H1 (cell line): ENCODE measurements around the gene TMEM150A. TPM values are rescaled to one million over a fixed set of nuclear protein-coding genes. Genes with fewer than 3 reads are reported as not detected.

Experiments
- ASH2L ChIP-seq: fragments of 200-600, 300-600 bp; sonication (generic); IDR thresholded peaks from one replicate; pipeline ENCODE4 v1.7.1; 2017; ENCODE audit warnings: low read length
- CHD1 ChIP-seq: IDR thresholded peaks from 2 replicates; pipeline ENCODE4 v1.6.1; 2012; ENCODE audit warnings: low read depth, low read length, improper control_type of control experiment
- CHD2 ChIP-seq: IDR thresholded peaks from 2 replicates; pipeline ENCODE4 v1.6.1; 2012; ENCODE audit warnings: low read length, improper control_type of control experiment
- CREB1 ChIP-seq: IDR thresholded peaks from 2 replicates; pipeline ENCODE4 v1.6.1; 2012; ENCODE audit warnings: inconsistent platforms
- CTBP2 ChIP-seq: IDR thresholded peaks from 2 replicates; pipeline ENCODE4 v1.7.0; 2011; ENCODE audit warnings: borderline replicate concordance, mild to moderate bottlenecking, moderate library complexity, mixed read lengths, low read length; ENCODE audit not compliant: insufficient read depth, insufficient read length
- HDAC2 ChIP-seq, 2 experiments: fragments of 300-600 bp in 1 of 2; sonication (generic) in 1 of 2; IDR thresholded peaks; 2 replicates each; pipeline ENCODE4 v1.6.1; 2011 to 2012; ENCODE audit warnings: low read depth in 2 of 2, low read length in 2 of 2, mild to moderate bottlenecking in 2 of 2, moderate library complexity in 2 of 2, borderline replicate concordance in 1 of 2, inconsistent platforms in 1 of 2
- JUND ChIP-seq: IDR thresholded peaks from 2 replicates; pipeline ENCODE4 v1.6.1; 2011; ENCODE audit warnings: mild to moderate bottlenecking, improper control_type of control experiment, low read length
- NRF1 ChIP-seq: IDR thresholded peaks from 2 replicates; pipeline ENCODE4 v1.6.1; 2011; ENCODE audit warnings: mild to moderate bottlenecking, low read depth, low read length, improper control_type of control experiment
- POLR2A ChIP-seq, 2 experiments: IDR thresholded peaks; 1 replicate in 1 of 2; 2 replicates in 1 of 2; pipeline ENCODE4 v1.6.1; 2011; ENCODE audit warnings: low read depth in 2 of 2, low read length in 2 of 2, mild to moderate bottlenecking in 2 of 2; ENCODE audit errors: control extremely low read depth in 1 of 2
- RFX5 ChIP-seq: IDR thresholded peaks from 2 replicates; pipeline ENCODE4 v1.6.1; 2011; ENCODE audit warnings: low read depth, low read length, improper control_type of control experiment, borderline replicate concordance
- RNF2 ChIP-seq: fragments of 200-900, 300-1000 bp; sonication (generic); IDR thresholded peaks from 2 replicates; pipeline ENCODE4 v1.7.1; 2016; ENCODE audit warnings: borderline replicate concordance, low read depth, mild to moderate bottlenecking, antibody characterized with exemption, low read length; ENCODE audit not compliant: poor library complexity, severe bottlenecking; ENCODE audit errors: missing control alignments
- SAP30 ChIP-seq: fragments of 300-600 bp; sonication (generic); IDR thresholded peaks from 2 replicates; pipeline ENCODE4 v1.7.1; 2012; ENCODE audit warnings: low read length, moderate library complexity, mild to moderate bottlenecking, inconsistent platforms; ENCODE audit not compliant: insufficient read depth, insufficient replicate concordance
- SIRT6 ChIP-seq: IDR thresholded peaks from one replicate; pipeline ENCODE4 v1.7.1; 2012; ENCODE audit warnings: low read length, inconsistent platforms
- SIX5 ChIP-seq: IDR thresholded peaks from 2 replicates; pipeline ENCODE4 v1.6.1; 2011; ENCODE audit warnings: mild to moderate bottlenecking, low read depth, low read length
- SP1 ChIP-seq: IDR thresholded peaks from 2 replicates; pipeline ENCODE4 v1.6.1; 2011; ENCODE audit warnings: low read depth, low read length
- SRF ChIP-seq: IDR thresholded peaks from 2 replicates; pipeline ENCODE4 v1.6.1; 2011; ENCODE audit warnings: mild to moderate bottlenecking, low read depth, low read length, moderate library complexity
- TAF1 ChIP-seq: IDR thresholded peaks from 2 replicates; pipeline ENCODE4 v1.6.1; 2011; ENCODE audit warnings: mild to moderate bottlenecking, low read depth, low read length
- TAF7 ChIP-seq: optimal IDR thresholded peaks from 2 replicates; pipeline ENCODE3; 2011; ENCODE audit warnings: low read depth, mild to moderate bottlenecking, inconsistent platforms, low read length, moderate library complexity, borderline replicate concordance
- YY1 ChIP-seq: IDR thresholded peaks from 2 replicates; pipeline ENCODE4 v1.6.1; 2011; ENCODE audit warnings: low read depth, mild to moderate bottlenecking, low read length
- ZNF274 ChIP-seq: IDR thresholded peaks from 2 replicates; pipeline ENCODE4 v1.7.0; 2012; ENCODE audit warnings: low read length, borderline replicate concordance; ENCODE audit errors: extremely low read depth
- polyA plus RNA-seq, 7 experiments: library from polyadenylated mRNA; depleted of rRNA in 3 of 7; stranded (reverse) in 5 of 7; unstranded in 2 of 7; fragments of >200 nt in 5 of 7; fragments of 200-250 nt in 2 of 7; gene quantifications; 1 replicate in 5 of 7; 2 replicates in 1 of 7; 4 replicates in 1 of 7; pipeline versions ENCODE4 v1.2.1 to v1.2.3, GENCODE V29; 2011 to 2013; ENCODE audit warnings: missing spikeins in 2 of 7, mixed read lengths in 2 of 7
- total RNA-seq: library from RNA; stranded (reverse); fragmentation: NEBNext Ultra II Directional; extraction: Animal tissue kit (Norgen Biotek cat#: 25700); gene quantifications from 2 replicates; pipeline ENCODE4 v1.2.1, GENCODE V29; 2021
- TF ChIP-seq, protein P1 (sequence below): IDR thresholded peaks from 2 replicates; pipeline ENCODE4 v1.6.1; 2012; ENCODE audit warnings: inconsistent platforms
- TF ChIP-seq, protein P2 (sequence below), 3 experiments: IDR thresholded peaks; 1 replicate in 2 of 3; 2 replicates in 1 of 3; pipeline versions ENCODE4 v1.5.1 to v1.6.1; 2011; ENCODE audit warnings: low read length in 3 of 3, mild to moderate bottlenecking in 3 of 3, inconsistent platforms in 2 of 3, low read depth in 1 of 3, moderate library complexity in 1 of 3; ENCODE audit not compliant: insufficient read depth in 1 of 3; ENCODE audit errors: control extremely low read depth in 1 of 3

TMEM150A gene
- total and polyA plus RNA-seq, 2 of the 8 experiments (the other 6 are each of a cell fraction or from before 2014, with no cell fraction given): 19.8 to 29.9 TPM

- TF ChIP-seq RNF2: no peak
- TF ChIP-seq, protein P1, sequence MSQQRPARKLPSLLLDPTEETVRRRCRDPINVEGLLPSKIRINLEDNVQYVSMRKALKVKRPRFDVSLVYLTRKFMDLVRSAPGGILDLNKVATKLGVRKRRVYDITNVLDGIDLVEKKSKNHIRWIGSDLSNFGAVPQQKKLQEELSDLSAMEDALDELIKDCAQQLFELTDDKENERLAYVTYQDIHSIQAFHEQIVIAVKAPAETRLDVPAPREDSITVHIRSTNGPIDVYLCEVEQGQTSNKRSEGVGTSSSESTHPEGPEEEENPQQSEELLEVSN: no peak
- TF ChIP-seq JUND: no peak
- peak; percentile 91 for TF ChIP-seq SAP30
- no peak for TF ChIP-seq NRF1
- 0 out of 2 replicates have a peak, but pooled peaks have one; percentile 11 for TF ChIP-seq CREB1
- TF ChIP-seq HDAC2 (IDR thresholded peaks at IDR 0.05; ENCODE audit: borderline replicate concordance in 1 of 2, low read depth in 2 of 2, low read length in 2 of 2): 0 out of 4 replicates have a peak, but pooled peaks have one; percentile 33 to 68
- peak; percentile 81 for TF ChIP-seq TAF1
- peak; percentile 90 for TF ChIP-seq YY1
- TF ChIP-seq ZNF274: no peak
- no peak for TF ChIP-seq RFX5
- TF ChIP-seq TAF7: peak; percentile 54
- no peak for TF ChIP-seq SIX5
- TF ChIP-seq SRF: no peak
- TF ChIP-seq POLR2A (IDR thresholded peaks at IDR 0.05; ENCODE audit: control extremely low read depth in 1 of 2, low read depth in 2 of 2, low read length in 2 of 2): peak; percentile 78 to 84
- peak; percentile 25 for TF ChIP-seq ASH2L
- TF ChIP-seq, protein P2, sequence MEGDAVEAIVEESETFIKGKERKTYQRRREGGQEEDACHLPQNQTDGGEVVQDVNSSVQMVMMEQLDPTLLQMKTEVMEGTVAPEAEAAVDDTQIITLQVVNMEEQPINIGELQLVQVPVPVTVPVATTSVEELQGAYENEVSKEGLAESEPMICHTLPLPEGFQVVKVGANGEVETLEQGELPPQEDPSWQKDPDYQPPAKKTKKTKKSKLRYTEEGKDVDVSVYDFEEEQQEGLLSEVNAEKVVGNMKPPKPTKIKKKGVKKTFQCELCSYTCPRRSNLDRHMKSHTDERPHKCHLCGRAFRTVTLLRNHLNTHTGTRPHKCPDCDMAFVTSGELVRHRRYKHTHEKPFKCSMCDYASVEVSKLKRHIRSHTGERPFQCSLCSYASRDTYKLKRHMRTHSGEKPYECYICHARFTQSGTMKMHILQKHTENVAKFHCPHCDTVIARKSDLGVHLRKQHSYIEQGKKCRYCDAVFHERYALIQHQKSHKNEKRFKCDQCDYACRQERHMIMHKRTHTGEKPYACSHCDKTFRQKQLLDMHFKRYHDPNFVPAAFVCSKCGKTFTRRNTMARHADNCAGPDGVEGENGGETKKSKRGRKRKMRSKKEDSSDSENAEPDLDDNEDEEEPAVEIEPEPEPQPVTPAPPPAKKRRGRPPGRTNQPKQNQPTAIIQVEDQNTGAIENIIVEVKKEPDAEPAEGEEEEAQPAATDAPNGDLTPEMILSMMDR (IDR thresholded peaks at IDR 0.05; ENCODE audit: control extremely low read depth in 1 of 3, insufficient read depth in 1 of 3, low read depth in 1 of 3, low read length in 3 of 3): no peak
- TF ChIP-seq SP1: peak; percentile 92
- TF ChIP-seq CTBP2: no peak
- peak; percentile 75 for TF ChIP-seq CHD2
- no peak for TF ChIP-seq CHD1
- TF ChIP-seq SIRT6: no peak
Measured at GRCh38 chr2:85595301-85596025, 7.0 kb downstream of the TMEM150A start, which contains the start of gene RNF181 (continued).
